Measurements from ENCODE around the gene LYSMD3. TPM values are rescaled to one million over a fixed set of nuclear protein-coding genes. Genes with fewer than 3 reads are reported as not detected.

LYSMD3 gene
- total and polyA plus RNA-seq, 4 donors = 9.6 to 29.7 (median 18.7) TPM

DNA sequence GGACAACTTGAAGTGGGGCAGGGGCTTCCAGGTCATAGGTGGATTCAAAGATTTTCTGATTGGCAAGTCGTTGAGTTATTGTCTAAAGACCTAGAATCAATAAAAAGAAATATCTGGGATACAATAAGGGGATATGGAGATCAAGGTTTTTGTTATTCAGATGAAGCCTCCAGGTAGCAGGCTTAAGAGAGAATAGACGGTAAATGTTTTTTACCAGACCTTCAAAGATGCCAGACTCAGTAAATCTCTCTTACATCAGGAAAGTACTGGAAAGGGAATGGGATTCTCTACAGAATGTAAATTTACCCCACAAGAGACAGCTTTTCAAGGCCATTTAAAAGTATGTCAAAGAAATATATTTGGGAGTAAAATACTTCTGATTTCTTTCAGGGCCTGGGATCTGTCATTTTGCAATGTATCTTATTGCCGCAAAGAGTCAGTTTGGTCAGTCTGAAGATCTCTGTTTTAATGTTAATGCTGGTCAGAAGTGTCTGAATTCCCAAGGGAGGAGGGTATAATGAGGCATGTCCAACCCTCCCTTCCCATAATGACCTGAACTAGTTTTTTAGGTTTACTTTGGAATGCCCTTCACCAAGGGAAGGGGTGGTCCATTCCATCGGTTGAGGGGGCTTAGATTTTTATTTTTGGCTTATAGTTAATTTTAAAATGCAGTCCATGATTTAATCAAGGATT, 13.6 kb upstream of the LYSMD3 start:
- DNase-seq = no peak
- Histone ChIP-seq H3K9me3 (ENCODE audit: control insufficient read depth, low read length) (no peaks in the 10 kb centered on the region), H3K4me3 (ENCODE audit: low read length in 2 of 2) (no peak overlapping the region), H3K27me3 (ENCODE audit: control insufficient read depth in 1 of 2, insufficient read depth in 2 of 2, low read length in 1 of 2) (no peaks in the 10 kb centered on the region), H3K36me3 (ENCODE audit: control insufficient read depth in 1 of 2, insufficient read depth in 2 of 2, low read length in 1 of 2) (no peaks in the 10 kb centered on the region), H3K27ac (ENCODE audit: low read depth in 1 of 2, low read length in 2 of 2) (no peak overlapping the region), H3K4me1 (ENCODE audit: control insufficient read depth in 1 of 2, insufficient read depth in 2 of 2, low read length in 2 of 2) (no peaks in the 10 kb centered on the region)
- no peak for ATAC-seq (ENCODE audit: low FRiP score)
- intact Hi-C loops (cut with DNase I) = no loop called here
- WGBS, 2 donors = 58 to 70% methylated on average over 4 of the region's 4 CpGs

- no peak for DNase-seq
- 92 to 98% methylated on average over 3 of the region's 3 CpGs for WGBS, 2 donors
- H3K4me1 ChIP-seq (ENCODE audit: control insufficient read depth in 1 of 2, insufficient read depth in 2 of 2, low read length in 2 of 2) = no peaks in the 10 kb centered on the region
- H3K27me3 ChIP-seq (ENCODE audit: control insufficient read depth in 1 of 2, insufficient read depth in 2 of 2, low read length in 1 of 2) = no peaks in the 10 kb centered on the region
- H3K4me3 ChIP-seq (ENCODE audit: low read length in 2 of 2) = no peak overlapping the region
- ATAC-seq (ENCODE audit: low FRiP score) = no peak
- no peaks in the 10 kb centered on the region for H3K9me3 ChIP-seq (ENCODE audit: control insufficient read depth, low read length)
- H3K27ac ChIP-seq (ENCODE audit: low read depth in 1 of 2, low read length in 2 of 2) = no peak overlapping the region
- intact Hi-C loops (cut with DNase I) = loop anchor here in 1 of 2 donors (5.0 kb wide), 1 partner anchor 98 kb away; no protein-coding TSS in a partner anchor
- no peaks in the 10 kb centered on the region for H3K36me3 ChIP-seq (ENCODE audit: control insufficient read depth in 1 of 2, insufficient read depth in 2 of 2, low read length in 1 of 2)
These were observed 5.5 kb upstream of the LYSMD3 start for GRCh38 chr5:90534922-90535321.

GRCh38 chr5:90533794-90534193, 4.4 kb upstream of the LYSMD3 start:
- H3K4me3 ChIP-seq (ENCODE audit: low read length in 2 of 2) = no peak overlapping the region
- WGBS, 2 donors = 70 to 76% methylated on average over 3 of the region's 3 CpGs
- DNase-seq = no peak
- intact Hi-C loops (cut with DNase I) = loop anchor here in 1 of 2 donors (5.0 kb wide), 1 partner anchor 96 kb away; no protein-coding TSS in a partner anchor
- H3K9me3 ChIP-seq (ENCODE audit: control insufficient read depth, low read length) = no peaks in the 10 kb centered on the region
- no peak overlapping the region for H3K27ac ChIP-seq (ENCODE audit: low read depth in 1 of 2, low read length in 2 of 2)
- no peaks in the 10 kb centered on the region for H3K36me3 ChIP-seq (ENCODE audit: control insufficient read depth in 1 of 2, insufficient read depth in 2 of 2, low read length in 1 of 2)
- no peaks in the 10 kb centered on the region for H3K27me3 ChIP-seq (ENCODE audit: control insufficient read depth in 1 of 2, insufficient read depth in 2 of 2, low read length in 1 of 2)
- no peak for ATAC-seq (ENCODE audit: low FRiP score)
- no peaks in the 10 kb centered on the region for H3K4me1 ChIP-seq (ENCODE audit: control insufficient read depth in 1 of 2, insufficient read depth in 2 of 2, low read length in 2 of 2)

DNA sequence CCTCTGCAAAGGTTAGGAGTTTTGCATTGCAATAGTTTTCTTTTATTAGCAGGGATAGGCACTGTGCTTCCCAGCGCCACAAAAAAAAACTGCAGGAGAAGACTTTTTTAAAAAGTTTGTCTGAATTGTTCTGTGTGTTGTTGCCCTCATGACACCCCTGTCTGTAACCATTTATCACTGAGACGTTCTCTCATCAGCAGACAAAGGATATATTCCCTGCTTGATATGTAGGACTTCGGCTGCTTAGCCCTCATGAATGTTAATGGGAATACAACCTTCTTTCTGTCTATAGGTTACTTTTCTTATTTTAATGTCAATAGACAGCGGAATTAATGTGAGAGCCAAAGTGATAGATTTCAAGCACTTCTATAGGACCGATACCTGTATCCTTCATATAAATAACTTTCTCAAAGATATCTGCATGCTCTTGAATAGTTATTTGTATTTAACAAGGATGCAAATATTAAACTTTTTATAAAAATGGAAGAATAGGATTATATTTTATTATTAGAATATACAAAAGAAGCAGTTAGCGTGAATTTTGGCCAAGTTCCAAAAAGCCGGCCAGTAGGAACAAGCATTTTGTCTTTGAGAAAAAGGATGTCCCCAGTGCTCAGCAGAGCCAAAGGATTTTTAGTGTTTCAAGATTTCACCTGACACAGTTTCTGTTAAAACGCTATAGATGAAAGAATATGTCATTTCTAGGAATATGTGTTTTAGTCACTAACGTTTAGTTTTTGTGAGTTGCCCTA, 1.5 kb upstream of the LYSMD3 start:
- intact Hi-C loops (cut with DNase I) = loop anchor here in 1 of 2 donors (5.0 kb wide), 1 partner anchor 94 kb away; no protein-coding TSS in a partner anchor
- no peak for ATAC-seq (ENCODE audit: low FRiP score)

GRCh38 chr5:90529939-90530677, 724 bp upstream of the LYSMD3 start:
- no peaks in the 10 kb centered on the region for H3K9me3 ChIP-seq (ENCODE audit: control insufficient read depth, low read length)
- 4 to 5% methylated on average over 13 of the region's 13 CpGs for WGBS, 2 donors
- no peaks in the 10 kb centered on the region for H3K27me3 ChIP-seq (ENCODE audit: control insufficient read depth in 1 of 2, insufficient read depth in 2 of 2, low read length in 1 of 2)
- peak overlapping the region; percentile 34 to 52 for H3K27ac ChIP-seq (ENCODE audit: low read depth in 1 of 2, low read length in 2 of 2)
- no peaks in the 10 kb centered on the region for H3K4me1 ChIP-seq (ENCODE audit: control insufficient read depth in 1 of 2, insufficient read depth in 2 of 2, low read length in 2 of 2)
- H3K4me3 ChIP-seq (ENCODE audit: low read length in 2 of 2) = peak overlapping the region; percentile 62 to 71
- H3K36me3 ChIP-seq (ENCODE audit: control insufficient read depth in 1 of 2, insufficient read depth in 2 of 2, low read length in 1 of 2) = no peaks in the 10 kb centered on the region
- DNase-seq = peak; percentile 65 to 76
- ATAC-seq (ENCODE audit: low FRiP score) = peak; percentile 86
- intact Hi-C loops (cut with DNase I) = loop anchor here (1.0 to 5.0 kb wide), 4 partner anchors 53 to 93 kb away; partner anchors contain the start of genes MBLAC2 (in 1 of the 2) and POLR3G (in 1 of the 2)

More for the DNA sequence above, 1.5 kb upstream of the LYSMD3 start:
- peak overlapping the region in 1 of 2 donors; percentile 26 for H3K4me3 ChIP-seq (ENCODE audit: low read length in 2 of 2)
- no peaks in the 10 kb centered on the region for H3K27me3 ChIP-seq (ENCODE audit: control insufficient read depth in 1 of 2, insufficient read depth in 2 of 2, low read length in 1 of 2)
- no peaks in the 10 kb centered on the region for H3K9me3 ChIP-seq (ENCODE audit: control insufficient read depth, low read length)
- no peaks in the 10 kb centered on the region for H3K4me1 ChIP-seq (ENCODE audit: control insufficient read depth in 1 of 2, insufficient read depth in 2 of 2, low read length in 2 of 2)
- 32 to 38% methylated on average over 9 of the region's 9 CpGs for WGBS, 2 donors
- H3K27ac ChIP-seq (ENCODE audit: low read depth in 1 of 2, low read length in 2 of 2) = no peak overlapping the region
- DNase-seq = no peak
- no peaks in the 10 kb centered on the region for H3K36me3 ChIP-seq (ENCODE audit: control insufficient read depth in 1 of 2, insufficient read depth in 2 of 2, low read length in 1 of 2)

GRCh38 chr5:90528601-90529193, 687 bp downstream of the LYSMD3 start:
- Histone ChIP-seq H3K36me3 (ENCODE audit: control insufficient read depth in 1 of 2, insufficient read depth in 2 of 2, low read length in 1 of 2) (no peaks in the 10 kb centered on the region), H3K9me3 (ENCODE audit: control insufficient read depth, low read length) (no peaks in the 10 kb centered on the region), H3K27ac (ENCODE audit: low read depth in 1 of 2, low read length in 2 of 2) (peak overlapping the region; percentile 34 to 48), H3K27me3 (ENCODE audit: control insufficient read depth in 1 of 2, insufficient read depth in 2 of 2, low read length in 1 of 2) (no peaks in the 10 kb centered on the region), H3K4me3 (ENCODE audit: low read length in 2 of 2) (peak overlapping the region; percentile 46 to 88), H3K4me1 (ENCODE audit: control insufficient read depth in 1 of 2, insufficient read depth in 2 of 2, low read length in 2 of 2) (no peaks in the 10 kb centered on the region)
- ATAC-seq (ENCODE audit: low FRiP score) = peak; percentile 25
- 0 to 1% methylated on average over 18 of the region's 18 CpGs for WGBS, 2 donors
- intact Hi-C loops (cut with DNase I) = loop anchor here (1.0 to 5.0 kb wide), 3 partner anchors 51 to 86 kb away; partner anchors contain the start of genes MBLAC2 (in 1 of the 2) and POLR3G (in 1 of the 2)
- DNase-seq = no peak

DNA sequence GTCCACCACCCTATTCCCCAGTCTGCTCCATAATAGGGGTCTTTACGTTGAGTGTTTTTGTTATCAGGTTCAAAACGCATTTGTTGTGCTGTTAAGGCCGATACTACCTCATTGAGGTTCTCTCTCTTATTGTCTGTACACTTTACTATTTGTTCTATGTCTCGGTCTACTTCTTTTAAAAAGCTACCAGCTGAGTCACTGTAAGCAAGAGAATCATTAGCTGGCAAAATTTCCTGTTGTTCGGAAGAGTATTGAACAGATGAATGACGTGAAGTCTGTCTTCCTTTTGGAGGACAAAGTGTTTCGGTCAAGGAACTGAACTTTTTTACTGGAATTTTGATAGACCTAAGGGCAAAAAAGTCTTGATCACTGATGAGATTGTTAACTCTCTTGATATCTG, 10.3 kb downstream of the LYSMD3 start:
- Histone ChIP-seq H3K27me3 (ENCODE audit: control insufficient read depth in 1 of 2, insufficient read depth in 2 of 2, low read length in 1 of 2) (no peaks in the 10 kb centered on the region), H3K4me1 (ENCODE audit: control insufficient read depth in 1 of 2, insufficient read depth in 2 of 2, low read length in 2 of 2) (peaks cover 0 to 2% of the 10 kb centered on the region in 2 donors), H3K9me3 (ENCODE audit: control insufficient read depth, low read length) (no peaks in the 10 kb centered on the region), H3K36me3 (ENCODE audit: control insufficient read depth in 1 of 2, insufficient read depth in 2 of 2, low read length in 1 of 2) (peaks cover 0 to 2% of the 10 kb centered on the region in 2 donors), H3K4me3 (ENCODE audit: low read length in 2 of 2) (no peak overlapping the region), H3K27ac (ENCODE audit: low read depth in 1 of 2, low read length in 2 of 2) (no peak overlapping the region)
- no peak for DNase-seq
- intact Hi-C loops (cut with DNase I) = no loop called here
- 91 to 92% methylated on average over 7 of the region's 7 CpGs for WGBS, 2 donors
- no peak for ATAC-seq (ENCODE audit: low FRiP score)

- Histone ChIP-seq H3K36me3 (ENCODE audit: control insufficient read depth in 1 of 2, insufficient read depth in 2 of 2, low read length in 1 of 2) (peaks cover 0 to 2% of the 10 kb centered on the region in 2 donors), H3K4me3 (ENCODE audit: low read length in 2 of 2) (no peak overlapping the region), H3K9me3 (ENCODE audit: control insufficient read depth, low read length) (no peaks in the 10 kb centered on the region), H3K4me1 (ENCODE audit: control insufficient read depth in 1 of 2, insufficient read depth in 2 of 2, low read length in 2 of 2) (peaks cover 0 to 2% of the 10 kb centered on the region in 2 donors), H3K27me3 (ENCODE audit: control insufficient read depth in 1 of 2, insufficient read depth in 2 of 2, low read length in 1 of 2) (no peaks in the 10 kb centered on the region), H3K27ac (ENCODE audit: low read depth in 1 of 2, low read length in 2 of 2) (no peak overlapping the region)
- intact Hi-C loops (cut with DNase I) = no loop called here
- ATAC-seq (ENCODE audit: low FRiP score) (no peak), DNase-seq (no peak)
These were observed 10.7 kb downstream of the LYSMD3 start for GRCh38 chr5:90518661-90519060.

All from aorta (tissue), 5 donors.